MM.1S (cell line): Measurements from ENCODE around the gene LTBP1.
A peak's percentile ranks its signal among the peaks of the same experiment; 100 is the strongest.

ENCODE experiments used
- DNase-seq: peaks from one replicate; pipeline ENCODE4 v3.0.0-alpha.2; 2015
- H2AFZ ChIP-seq: fragments of 300-600 bp; sonication (generic); 2 replicates; pipeline ENCODE4 v1.6.0; 2016; ENCODE audit warnings: antibody characterized with exemption, low read length
- H3F3A ChIP-seq: fragments of 300-600 bp; sonication (generic); 2 replicates; pipeline ENCODE4 v1.6.1; 2016; ENCODE audit warnings: mild to moderate bottlenecking, antibody characterized with exemption, low read length, moderate library complexity, mixed read lengths; ENCODE audit not compliant: insufficient read depth
- H3K27ac ChIP-seq: fragments of 300-600 bp; sonication (generic); 2 replicates; pipeline ENCODE4 v1.5.1; 2016; ENCODE audit warnings: mild to moderate bottlenecking, low read length
- H3K27me3 ChIP-seq: fragments of 300-600 bp; sonication (generic); replicated peaks from 2 replicates; pipeline ENCODE4 v1.6.0; 2016; ENCODE audit warnings: low read length; ENCODE audit not compliant: insufficient read depth
- H3K36me3 ChIP-seq: fragments of 300-600 bp; sonication (generic); replicated peaks from 2 replicates; pipeline ENCODE4 v1.6.1; 2016; ENCODE audit warnings: mild to moderate bottlenecking, low read length, mixed read lengths; ENCODE audit not compliant: insufficient read depth
- H3K4me1 ChIP-seq: fragments of 300-600 bp; sonication (generic); 2 replicates; pipeline ENCODE4 v1.6.1; 2016; ENCODE audit warnings: low read length, mixed read lengths
- H3K4me2 ChIP-seq: fragments of 300-600 bp; sonication (generic); 2 replicates; pipeline ENCODE4 v1.6.0; 2016; ENCODE audit warnings: low read depth, low read length
- H3K4me3 ChIP-seq: fragments of 300-600 bp; sonication (generic); 2 replicates; pipeline ENCODE4 v1.5.1; 2016; ENCODE audit warnings: low read length, mixed read lengths
- H3K79me2 ChIP-seq: fragments of 300-600 bp; sonication (generic); 2 replicates; pipeline ENCODE4 v1.6.1; 2016; ENCODE audit warnings: mixed run types, low read length, mixed read lengths
- H3K9ac ChIP-seq: fragments of 300-600 bp; sonication (generic); 2 replicates; pipeline ENCODE4 v1.6.1; 2016; ENCODE audit warnings: low read length, mixed read lengths
- H3K9me2 ChIP-seq: fragments of 300-600 bp; sonication (generic); replicated peaks from 2 replicates; pipeline ENCODE4 v1.6.1; 2016; ENCODE audit warnings: mild to moderate bottlenecking, low read length, mixed read lengths; ENCODE audit not compliant: insufficient read depth
- H3K9me3 ChIP-seq: fragments of 300-600 bp; sonication (generic); replicated peaks from 2 replicates; pipeline ENCODE4 v1.6.1; 2016; ENCODE audit warnings: mild to moderate bottlenecking, low read length, mixed read lengths; ENCODE audit not compliant: insufficient read depth
- H4K20me1 ChIP-seq: fragments of 300-600 bp; sonication (generic); 2 replicates; pipeline ENCODE4 v1.6.1; 2016; ENCODE audit warnings: mild to moderate bottlenecking, low read length, moderate library complexity, mixed read lengths; ENCODE audit not compliant: insufficient read depth
- EZH2 ChIP-seq: fragments of 300-600 bp; sonication (generic); optimal IDR thresholded peaks from 2 replicates; pipeline ENCODE3; 2017; ENCODE audit warnings: low read depth, mild to moderate bottlenecking, antibody characterized with exemption, low read length, mixed read lengths
- EZH2phosphoT487 ChIP-seq: fragments of 300-600 bp; sonication (generic); IDR thresholded peaks from 2 replicates; pipeline ENCODE4 v1.6.1; 2018; ENCODE audit warnings: antibody characterized with exemption, low read length
- TF ChIP-seq, protein P1 (sequence below): fragments of 300-600 bp; sonication (generic); IDR thresholded peaks from 2 replicates; pipeline ENCODE4 v1.5.1; 2016; ENCODE audit warnings: antibody characterized with exemption, low read length, mixed read lengths

Gene LTBP1

DNA sequence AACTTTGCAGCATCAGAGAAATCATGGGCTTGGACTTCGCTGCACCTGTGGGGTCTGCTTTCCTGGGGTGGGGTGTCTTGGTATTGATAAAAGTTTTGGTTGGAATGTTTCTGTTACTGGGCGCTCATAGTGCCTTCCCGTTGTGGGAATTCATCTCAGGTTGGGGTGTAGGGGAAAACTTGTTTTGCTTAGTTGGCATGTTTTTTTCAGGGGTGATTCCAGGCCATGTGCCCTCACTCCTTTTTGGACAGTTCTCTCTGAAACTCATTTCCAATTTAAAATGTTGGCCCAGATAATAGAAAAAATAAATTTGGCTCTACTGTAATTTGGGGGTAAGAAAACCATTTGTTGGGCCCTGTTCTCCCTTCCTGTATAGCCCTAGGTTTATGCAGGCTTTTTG is 1.5 kb downstream of the LTBP1 start:
- Histone ChIP-seq H3K27ac (no peak overlapping the region), H3K9me2 (no peaks in the 10 kb centered on the region), H3K36me3 (no peaks in the 10 kb centered on the region), H3K9ac (no peak overlapping the region), H3K4me2 (peak overlapping the region; percentile 63; the same call in 1 of the 2 replicates), H4K20me1 (no peaks in the 10 kb centered on the region), H3K9me3 (no peaks in the 10 kb centered on the region), H3K27me3 (0 out of 2 replicates have a peak, but pooled peaks cover 3% of the 10 kb centered on the region), H3K79me2 (no peaks in the 10 kb centered on the region), H2AFZ (no peak overlapping the region), H3K4me3 (no peak overlapping the region; the same call in 1 of the 2 replicates), H3F3A (no peaks in the 10 kb centered on the region), H3K4me1 (no peaks in the 10 kb centered on the region)
- no peak for DNase-seq
- TF ChIP-seq EZH2phosphoT487 (no peak), EZH2 (no peak)
- TF ChIP-seq, protein P1, sequence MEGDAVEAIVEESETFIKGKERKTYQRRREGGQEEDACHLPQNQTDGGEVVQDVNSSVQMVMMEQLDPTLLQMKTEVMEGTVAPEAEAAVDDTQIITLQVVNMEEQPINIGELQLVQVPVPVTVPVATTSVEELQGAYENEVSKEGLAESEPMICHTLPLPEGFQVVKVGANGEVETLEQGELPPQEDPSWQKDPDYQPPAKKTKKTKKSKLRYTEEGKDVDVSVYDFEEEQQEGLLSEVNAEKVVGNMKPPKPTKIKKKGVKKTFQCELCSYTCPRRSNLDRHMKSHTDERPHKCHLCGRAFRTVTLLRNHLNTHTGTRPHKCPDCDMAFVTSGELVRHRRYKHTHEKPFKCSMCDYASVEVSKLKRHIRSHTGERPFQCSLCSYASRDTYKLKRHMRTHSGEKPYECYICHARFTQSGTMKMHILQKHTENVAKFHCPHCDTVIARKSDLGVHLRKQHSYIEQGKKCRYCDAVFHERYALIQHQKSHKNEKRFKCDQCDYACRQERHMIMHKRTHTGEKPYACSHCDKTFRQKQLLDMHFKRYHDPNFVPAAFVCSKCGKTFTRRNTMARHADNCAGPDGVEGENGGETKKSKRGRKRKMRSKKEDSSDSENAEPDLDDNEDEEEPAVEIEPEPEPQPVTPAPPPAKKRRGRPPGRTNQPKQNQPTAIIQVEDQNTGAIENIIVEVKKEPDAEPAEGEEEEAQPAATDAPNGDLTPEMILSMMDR, result no peak

- Histone ChIP-seq H3K9ac (no peak overlapping the region), H4K20me1 (no peaks in the 10 kb centered on the region), H2AFZ (no peak overlapping the region), H3K9me3 (no peaks in the 10 kb centered on the region), H3K27me3 (0 out of 2 replicates have a peak, but pooled peaks cover 3% of the 10 kb centered on the region), H3K27ac (no peak overlapping the region), H3K4me1 (no peaks in the 10 kb centered on the region), H3F3A (no peaks in the 10 kb centered on the region), H3K36me3 (no peaks in the 10 kb centered on the region), H3K4me3 (no peak overlapping the region), H3K79me2 (no peaks in the 10 kb centered on the region), H3K9me2 (no peaks in the 10 kb centered on the region), H3K4me2 (no peak overlapping the region)
- no peak for DNase-seq
- TF ChIP-seq EZH2, result no peak
- TF ChIP-seq, protein P1, result no peak
- TF ChIP-seq EZH2phosphoT487, result no peak
Observed at GRCh38 chr2:32949260-32949659, 2.5 kb downstream of the LTBP1 start.

DNA sequence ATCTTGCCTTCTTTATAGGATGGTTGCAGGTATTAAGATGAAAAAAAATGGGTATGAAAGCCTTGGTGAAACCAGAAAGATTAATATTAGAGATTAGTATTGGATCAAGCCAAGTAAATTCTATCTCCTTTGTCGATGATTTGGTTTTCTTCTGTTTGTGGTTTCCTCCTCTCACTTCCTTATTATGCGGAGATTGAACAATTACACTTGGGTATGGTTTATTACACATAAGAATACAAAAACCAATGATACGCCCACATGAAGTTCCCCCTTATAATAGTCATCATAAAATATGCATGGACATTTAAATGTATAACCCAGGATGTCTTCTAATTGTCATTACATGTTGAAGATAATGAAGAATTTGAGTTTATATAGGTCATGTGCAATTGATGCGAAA is 4.9 kb downstream of the LTBP1 start:
- Histone ChIP-seq H3K27ac (no peak overlapping the region), H4K20me1 (no peaks in the 10 kb centered on the region), H3F3A (no peaks in the 10 kb centered on the region), H3K79me2 (no peaks in the 10 kb centered on the region), H3K4me2 (no peak overlapping the region), H3K9me3 (no peaks in the 10 kb centered on the region), H3K9me2 (no peaks in the 10 kb centered on the region), H2AFZ (no peak overlapping the region), H3K4me1 (no peaks in the 10 kb centered on the region), H3K4me3 (no peak overlapping the region), H3K36me3 (no peaks in the 10 kb centered on the region), H3K27me3 (0 out of 2 replicates have a peak, but pooled peaks cover 3% of the 10 kb centered on the region), H3K9ac (no peak overlapping the region)
- DNase-seq, result no peak
- TF ChIP-seq, protein P1, result no peak
- TF ChIP-seq EZH2phosphoT487 (no peak), EZH2 (no peak)
